B cell (primary cell): Measurements from ENCODE around the gene MCCD1. TPM values are rescaled to one million over a fixed set of nuclear protein-coding genes. Genes with fewer than 3 reads are reported as not detected.

Experiments used
- ATAC-seq: fragments of 200-7000 bp; cut with Tn5 transposase; one replicate; pipeline ENCODE4 v1.10.0; 2021; ENCODE audit warnings: low read depth, mild to moderate bottlenecking, moderate number of reproducible peaks, moderate library complexity
- CTCF ChIA-PET: fragments of 350-600 bp; sonication (Branson Sonifier 250); formaldehyde crosslinking; loops from one replicate; lab custom pipeline; 2021; ENCODE audit warnings: antibody characterized with exemption, inconsistent platforms; lab: Charles Lee
- POLR2A ChIA-PET: fragments of 350-600 bp; sonication (Branson Sonifier 250); formaldehyde crosslinking; loops from one replicate; lab custom pipeline; 2021; ENCODE audit warnings: antibody characterized with exemption; lab: Charles Lee
- DNase-seq: peaks from one replicate; pipeline ENCODE4 v3.0.0; 2013
- H2AFZ ChIP-seq: 2 replicates; pipeline ENCODE4 v1.6.1; 2012; ENCODE audit warnings: mild to moderate bottlenecking, low read depth, low read length; ENCODE audit not compliant: insufficient read depth, poor library complexity, severe bottlenecking
- H3K27ac ChIP-seq, 2 donors: 1 replicate in 1 of 2; 2 replicates in 1 of 2; pipeline ENCODE4 v1.5.1; 2012 to 2013; ENCODE audit warnings: low read length in 2 of 2, mild to moderate bottlenecking in 2 of 2, moderate library complexity in 1 of 2
- H3K27me3 ChIP-seq, 4 experiments: fragments of 200-600 bp in 1 of 4; sonication (generic) in 1 of 4; replicated peaks in 1 of 4; 1 replicate in 2 of 4; 2 replicates in 2 of 4; pipeline versions ENCODE4 v1.6.1 to v1.7.0; 2013 to 2016; ENCODE audit warnings: low read length in 3 of 4, mild to moderate bottlenecking in 2 of 4, mixed read lengths in 1 of 4, moderate library complexity in 1 of 4; ENCODE audit not compliant: insufficient read depth in 4 of 4, control insufficient read depth in 3 of 4; ENCODE audit errors: control extremely low read depth in 1 of 4
- H3K36me3 ChIP-seq, 2 experiments: replicated peaks in 1 of 2; 1 replicate in 1 of 2; 2 replicates in 1 of 2; pipeline versions ENCODE4 v1.6.1 to v1.7.1; 2013; ENCODE audit warnings: low read length in 1 of 2; ENCODE audit not compliant: insufficient read depth in 2 of 2, control insufficient read depth in 1 of 2; ENCODE audit errors: control extremely low read depth in 1 of 2, extremely low read depth in 1 of 2
- H3K4me1 ChIP-seq, 2 donors: fragments of 200-600 bp in 1 of 2; sonication (generic) in 1 of 2; 1 replicate in 1 of 2; 2 replicates in 1 of 2; pipeline versions ENCODE4 v1.5.1 to v1.6.1; 2013 to 2017; ENCODE audit warnings: low read length in 2 of 2; ENCODE audit not compliant: control insufficient read depth in 2 of 2, insufficient read depth in 2 of 2
- H3K4me2 ChIP-seq: replicated peaks from 2 replicates; pipeline ENCODE3; 2012; ENCODE audit warnings: mild to moderate bottlenecking, low read depth, low read length; ENCODE audit not compliant: poor library complexity, severe bottlenecking
- H3K4me3 ChIP-seq, 5 experiments: fragments of 200-600 bp in 1 of 5; sonication (generic) in 1 of 5; 1 replicate in 3 of 5; 2 replicates in 2 of 5; pipeline versions ENCODE4 v1.5.1 to v1.7.0; 2011 to 2016; ENCODE audit warnings: low read length in 4 of 5, mild to moderate bottlenecking in 4 of 5, low read depth in 2 of 5, control low read depth in 1 of 5, moderate library complexity in 1 of 5; ENCODE audit not compliant: insufficient read depth in 1 of 5; ENCODE audit errors: control extremely low read depth in 1 of 5, extremely low read depth in 1 of 5
- H3K79me2 ChIP-seq: fragments of 200-600 bp; sonication (generic); one replicate; pipeline ENCODE4 v1.6.0; 2016; ENCODE audit warnings: low read length; ENCODE audit not compliant: control insufficient read depth, insufficient read depth
- H3K9ac ChIP-seq: fragments of 200-600 bp; sonication (generic); 2 replicates; pipeline ENCODE4 v1.6.1; 2017; ENCODE audit warnings: mild to moderate bottlenecking, low read length, moderate library complexity
- H3K9me3 ChIP-seq, 3 donors: one replicate each; pipeline versions ENCODE4 v1.6.1 to v1.7.1; 2013; ENCODE audit warnings: low read length in 2 of 3; ENCODE audit not compliant: control insufficient read depth in 2 of 3, insufficient read depth in 1 of 3; ENCODE audit errors: control extremely low read depth in 1 of 3
- H4K20me1 ChIP-seq: 2 replicates; pipeline ENCODE4 v1.6.0; 2012; ENCODE audit warnings: mild to moderate bottlenecking, low read length; ENCODE audit not compliant: insufficient read depth, control insufficient read depth, poor library complexity, severe bottlenecking
- H3K27ac Mint-ChIP-seq: one replicate; pipeline ENCODE4 v1.8.0; 2021; ENCODE audit warnings: mixed read lengths
- H3K27me3 Mint-ChIP-seq: one replicate; pipeline ENCODE4 v1.8.0; 2021; ENCODE audit warnings: mixed read lengths
- H3K4me1 Mint-ChIP-seq: one replicate; pipeline ENCODE4 v1.8.0; 2021; ENCODE audit warnings: mixed read lengths
- H3K4me3 Mint-ChIP-seq: one replicate; pipeline ENCODE4 v1.8.0; 2021; ENCODE audit warnings: mixed read lengths
- H3K9me3 Mint-ChIP-seq: one replicate; pipeline ENCODE4 v1.8.0; 2022; ENCODE audit warnings: mixed read lengths; ENCODE audit not compliant: insufficient read depth
- EZH2 ChIP-seq: IDR thresholded peaks from 2 replicates; pipeline ENCODE4 v1.6.1; 2012; ENCODE audit warnings: borderline replicate concordance, low read depth, mild to moderate bottlenecking, moderate library complexity, low read length; ENCODE audit not compliant: insufficient read depth, poor library complexity, severe bottlenecking
- WGBS: methylation state at CpG from one replicate; pipeline ENCODE4 v1.1.5; 2013; ENCODE audit warnings: missing lambda C conversion rate; ENCODE audit not compliant: insufficient coverage; 5-methylcytosine and 5-hydroxymethylcytosine counted together
- intact Hi-C: fragments of 100-400 bp; cut with micrococcal nuclease; formaldehyde crosslinking; loops from one replicate; pipeline ENCODE4 v1.10.0; 2022
- polyA plus RNA-seq: library from polyadenylated mRNA; depleted of rRNA; stranded (reverse); fragments of >200 nt; gene quantifications from 2 replicates; pipeline ENCODE4 v1.2.3, GENCODE V29; 2012
- total RNA-seq, 2 donors: library from RNA; stranded (reverse); fragments of 120-200 nt in 1 of 2; gene quantifications; 1 replicate in 1 of 2; 2 replicates in 1 of 2; pipeline versions ENCODE4 v1.2.3 to v1.2.4, GENCODE V29; 2013 to 2022
- TF ChIP-seq, protein P1 (sequence below): fragments of 200-600 bp; IDR thresholded peaks from one replicate; pipeline ENCODE4 v1.8.0; 2022; ENCODE audit warnings: antibody characterized with exemption, mild to moderate bottlenecking

MCCD1 gene
- total and polyA plus RNA-seq, 2 donors (not counting 1 experiment from before 2014, with no cell fraction given): not detected

DNA sequence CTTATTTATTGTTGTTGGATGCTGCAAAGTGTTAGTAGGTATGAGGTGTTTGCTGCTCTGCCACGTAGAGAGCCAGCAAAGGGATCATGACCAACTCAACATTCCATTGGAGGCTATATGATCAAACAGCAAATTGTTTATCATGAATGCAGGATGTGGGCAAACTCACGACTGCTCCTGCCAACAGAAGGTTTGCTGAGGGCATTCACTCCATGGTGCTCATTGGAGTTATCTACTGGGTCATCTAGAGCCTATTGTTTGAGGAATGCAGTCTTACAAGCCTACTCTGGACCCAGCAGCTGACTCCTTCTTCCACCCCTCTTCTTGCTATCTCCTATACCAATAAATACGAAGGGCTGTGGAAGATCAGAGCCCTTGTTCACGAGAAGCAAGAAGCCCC is 18.8 kb upstream of the MCCD1 start:
- H3K79me2 ChIP-seq: peaks cover 18% of the 10 kb centered on the region
- H3K9ac ChIP-seq: no peak overlapping the region
- no peaks in the 10 kb centered on the region for H3K27me3 ChIP-seq
- DNase-seq (no peak), ATAC-seq (no peak)
- H4K20me1 ChIP-seq: peaks cover 31% of the 10 kb centered on the region
- H3K9me3 Mint-ChIP-seq: no peaks in the 10 kb centered on the region
- ChIA-PET POLR2A (no interaction called here), CTCF (no interaction called here)
- no peak overlapping the region for H3K4me2 ChIP-seq
- no peaks in the 10 kb centered on the region for H3K9me3 ChIP-seq
- no peak for TF ChIP-seq EZH2
- TF ChIP-seq, protein P1, sequence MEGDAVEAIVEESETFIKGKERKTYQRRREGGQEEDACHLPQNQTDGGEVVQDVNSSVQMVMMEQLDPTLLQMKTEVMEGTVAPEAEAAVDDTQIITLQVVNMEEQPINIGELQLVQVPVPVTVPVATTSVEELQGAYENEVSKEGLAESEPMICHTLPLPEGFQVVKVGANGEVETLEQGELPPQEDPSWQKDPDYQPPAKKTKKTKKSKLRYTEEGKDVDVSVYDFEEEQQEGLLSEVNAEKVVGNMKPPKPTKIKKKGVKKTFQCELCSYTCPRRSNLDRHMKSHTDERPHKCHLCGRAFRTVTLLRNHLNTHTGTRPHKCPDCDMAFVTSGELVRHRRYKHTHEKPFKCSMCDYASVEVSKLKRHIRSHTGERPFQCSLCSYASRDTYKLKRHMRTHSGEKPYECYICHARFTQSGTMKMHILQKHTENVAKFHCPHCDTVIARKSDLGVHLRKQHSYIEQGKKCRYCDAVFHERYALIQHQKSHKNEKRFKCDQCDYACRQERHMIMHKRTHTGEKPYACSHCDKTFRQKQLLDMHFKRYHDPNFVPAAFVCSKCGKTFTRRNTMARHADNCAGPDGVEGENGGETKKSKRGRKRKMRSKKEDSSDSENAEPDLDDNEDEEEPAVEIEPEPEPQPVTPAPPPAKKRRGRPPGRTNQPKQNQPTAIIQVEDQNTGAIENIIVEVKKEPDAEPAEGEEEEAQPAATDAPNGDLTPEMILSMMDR: no peak
- no peak overlapping the region for H3K4me3 Mint-ChIP-seq
- H3K27ac Mint-ChIP-seq: no peak overlapping the region
- peaks cover 9 to 57% of the 10 kb centered on the region in 2 experiments for H3K36me3 ChIP-seq
- no CpG with 5 or more reads among the region's 4 CpGs for WGBS
- H3K4me1 ChIP-seq: no peaks in the 10 kb centered on the region
- H3K4me3 ChIP-seq: no peak overlapping the region
- H3K4me1 Mint-ChIP-seq: peaks cover 4% of the 10 kb centered on the region
- intact Hi-C loops: no loop called here
- no peak overlapping the region for H3K27ac ChIP-seq
- H3K27me3 Mint-ChIP-seq: no peaks in the 10 kb centered on the region
- H2AFZ ChIP-seq: no peak overlapping the region

GRCh38 chr6:31513456-31514165 is 15.2 kb upstream of the MCCD1 start:
- H3K27me3 ChIP-seq: peaks cover 0 to 2% (median 0%) of the 10 kb centered on the region in 4 experiments
- no peaks in the 10 kb centered on the region for H3K9me3 ChIP-seq
- H3K4me3 ChIP-seq: no peak overlapping the region
- H4K20me1 ChIP-seq: no peaks in the 10 kb centered on the region
- no peaks in the 10 kb centered on the region for H3K4me1 Mint-ChIP-seq
- DNase-seq (no peak), ATAC-seq (no peak)
- no peaks in the 10 kb centered on the region for H3K79me2 ChIP-seq
- no peak overlapping the region for H3K9ac ChIP-seq
- H3K4me1 ChIP-seq: no peaks in the 10 kb centered on the region
- WGBS: 92% methylated on average over 4 of the region's 5 CpGs
- no peak overlapping the region for H2AFZ ChIP-seq
- no peaks in the 10 kb centered on the region for H3K9me3 Mint-ChIP-seq
- H3K4me3 Mint-ChIP-seq: no peak overlapping the region
- TF ChIP-seq, protein P1: no peak
- TF ChIP-seq EZH2: no peak
- H3K27me3 Mint-ChIP-seq: no peaks in the 10 kb centered on the region
- ChIA-PET POLR2A (no interaction called here), CTCF (interaction anchor here (0.7 kb wide), 1 partner anchor 85 kb away, joined by 3 read pairs; no protein-coding TSS in a partner anchor)
- H3K27ac Mint-ChIP-seq: no peak overlapping the region
- no peak overlapping the region for H3K27ac ChIP-seq
- H3K36me3 ChIP-seq: peaks cover 9 to 24% of the 10 kb centered on the region in 2 experiments
- H3K4me2 ChIP-seq: no peak overlapping the region
- intact Hi-C loops: no loop called here
